HepG2 (cell line): ENCODE measurements around the gene AKT2. TPM values are rescaled to one million over a fixed set of nuclear protein-coding genes. Genes with fewer than 3 reads are reported as not detected.

Experiments used
- ELF4 ChIP-seq: sonication (generic); formaldehyde crosslinking; IDR thresholded peaks from 2 replicates; pipeline ENCODE4 v1.5.0; 2020; ENCODE audit warnings: missing genetic modification reagents, mild to moderate bottlenecking, moderate library complexity, borderline replicate concordance
- HES4 ChIP-seq: sonication (generic); formaldehyde crosslinking; IDR thresholded peaks from 2 replicates; pipeline ENCODE4 v1.9.0; 2021; ENCODE audit warnings: mild to moderate bottlenecking, missing genetic modification reagents, borderline replicate concordance
- IKZF1 ChIP-seq: fragments of 450-650 bp; IDR thresholded peaks from 2 replicates; pipeline ENCODE4 v1.7.1; 2016
- KAT2B ChIP-seq: fragments of 150-350 bp; IDR thresholded peaks from 2 replicates; pipeline ENCODE4 v1.6.1; 2014; ENCODE audit warnings: low read depth, low read length, borderline replicate concordance
- RBFOX2 ChIP-seq: fragments of 200-400 bp; formaldehyde crosslinking; IDR thresholded peaks from 2 replicates; pipeline ENCODE4 v1.6.1; 2017; ENCODE audit warnings: low read depth, mild to moderate bottlenecking, low read length
- SIX1 ChIP-seq: sonication (generic); formaldehyde crosslinking; IDR thresholded peaks from 2 replicates; pipeline ENCODE4 v1.4.0; 2020; ENCODE audit warnings: missing genetic modification reagents, borderline replicate concordance
- SMARCE1 ChIP-seq: fragments of 450-650 bp; IDR thresholded peaks from 2 replicates; pipeline ENCODE4 v1.6.1; 2017; ENCODE audit warnings: borderline replicate concordance
- SOX5 ChIP-seq: IDR thresholded peaks from 2 replicates; pipeline ENCODE4 v1.6.1; 2016; ENCODE audit warnings: borderline replicate concordance
- SRY ChIP-seq: sonication (generic); formaldehyde crosslinking; IDR thresholded peaks from 2 replicates; pipeline ENCODE4 v1.8.0; 2022; ENCODE audit warnings: mild to moderate bottlenecking, missing genetic modification reagents
- THAP11 ChIP-seq: IDR thresholded peaks from 2 replicates; pipeline ENCODE4 v1.6.1; 2016; ENCODE audit warnings: missing biosample characterization, missing genetic modification reagents
- TOPORS ChIP-seq: sonication (generic); formaldehyde crosslinking; IDR thresholded peaks from 2 replicates; pipeline ENCODE4 v1.8.0; 2023; ENCODE audit warnings: mild to moderate bottlenecking, missing genetic modification reagents
- ZFP41 ChIP-seq: sonication (generic); formaldehyde crosslinking; IDR thresholded peaks from 2 replicates; pipeline ENCODE4 v1.4.0; 2020; ENCODE audit warnings: mild to moderate bottlenecking, missing genetic modification reagents, borderline replicate concordance
- ZNF101 ChIP-seq: sonication (generic); formaldehyde crosslinking; IDR thresholded peaks from 2 replicates; pipeline ENCODE4 v1.4.0; 2020; ENCODE audit warnings: mild to moderate bottlenecking, low read depth, missing genetic modification reagents, borderline replicate concordance
- ZNF20 ChIP-seq: sonication (generic); formaldehyde crosslinking; IDR thresholded peaks from 2 replicates; pipeline ENCODE4 v1.4.0; 2020; ENCODE audit warnings: mild to moderate bottlenecking, moderate library complexity, missing genetic modification reagents
- ZNF276 ChIP-seq: sonication (generic); formaldehyde crosslinking; IDR thresholded peaks from 2 replicates; pipeline ENCODE4 v1.4.0; 2020; ENCODE audit warnings: mild to moderate bottlenecking, low read depth, missing genetic modification reagents
- ZNF318 ChIP-seq: sonication (generic); formaldehyde crosslinking; IDR thresholded peaks from 2 replicates; pipeline ENCODE4 v1.4.0; 2020; ENCODE audit warnings: mild to moderate bottlenecking, missing genetic modification reagents
- ZNF557 ChIP-seq: sonication (generic); formaldehyde crosslinking; IDR thresholded peaks from 2 replicates; pipeline ENCODE4 v1.4.0; 2020; ENCODE audit warnings: missing genetic modification reagents
- ZNF619 ChIP-seq: sonication (generic); formaldehyde crosslinking; IDR thresholded peaks from 2 replicates; pipeline ENCODE4 v1.4.0; 2020; ENCODE audit warnings: mild to moderate bottlenecking, missing genetic modification reagents
- ZNF737 ChIP-seq: sonication (generic); formaldehyde crosslinking; IDR thresholded peaks from 2 replicates; pipeline ENCODE4 v1.5.0; 2020; ENCODE audit warnings: missing genetic modification reagents, mild to moderate bottlenecking, borderline replicate concordance
- ZNF788 ChIP-seq: sonication (generic); formaldehyde crosslinking; IDR thresholded peaks from 2 replicates; pipeline ENCODE4 v1.5.0; 2020; ENCODE audit warnings: mild to moderate bottlenecking, missing genetic modification reagents, borderline replicate concordance
- polyA plus RNA-seq, 8 experiments: library from polyadenylated mRNA; depleted of rRNA in 3 of 8; stranded (reverse) in 7 of 8; unstranded in 1 of 8; fragments of >200 nt; fragmentation: Illumina TruSeq in 4 of 8; extraction: Trizol in 4 of 8; gene quantifications; 2 replicates each; pipeline versions ENCODE4 v1.2.1 to v1.2.3, GENCODE V29; 2011 to 2016; ENCODE audit warnings: low read depth in 4 of 8, missing spikeins in 1 of 8, mixed read lengths in 1 of 8; ENCODE audit not compliant: insufficient read depth in 1 of 8
- total RNA-seq, 5 experiments: library from RNA; depleted of rRNA; stranded (reverse); fragments of >200 nt; fragmentation: Illumina TruSeq; extraction: Trizol; gene quantifications; 2 replicates each; pipeline ENCODE4 v1.2.3, GENCODE V29; 2016; ENCODE audit warnings: low read depth in 1 of 5

Gene AKT2
- total and polyA plus RNA-seq, 2 of the 13 experiments (the other 11 are each of a cell fraction or from before 2014, with no cell fraction given): 82.1 to 173 TPM

- TF ChIP-seq THAP11 (CRISPR knock-in tag) (peak; percentile 90), ZNF101 (CRISPR knock-in tag) (no peak), ELF4 (CRISPR knock-in tag) (no peak), ZNF318 (CRISPR knock-in tag) (no peak), ZNF788 (CRISPR knock-in tag) (no peak), RBFOX2 (no peak), ZNF20 (no peak), IKZF1 (no peak), ZNF276 (CRISPR knock-in tag) (0 out of 2 replicates have a peak, but pooled peaks have one; percentile 24), ZFP41 (CRISPR knock-in tag) (no peak), SMARCE1 (no peak), ZNF557 (CRISPR knock-in tag) (no peak), SOX5 (CRISPR knock-in tag) (no peak; the same call in 1 of the 2 replicates), SIX1 (CRISPR knock-in tag) (peak; percentile 19; the same call in 1 of the 2 replicates), HES4 (CRISPR knock-in tag) (no peak), KAT2B (no peak), ZNF619 (CRISPR knock-in tag) (no peak), SRY (CRISPR knock-in tag) (no peak), ZNF737 (no peak), TOPORS (CRISPR knock-in tag) (peak; percentile 43; the same call in 1 of the 2 replicates)
Observed at GRCh38 chr19:40285353-40286234, 449 bp upstream of the AKT2 start (continued).
